Activated T-helper 1 cell treated with anti-CD3 and anti-CD28 coated beads, Interleukin-12 subunit alpha, Interleukin-12 subunit beta, Interleukin-2, Interleukin-4 antibody, amounts not matched to agents 30 ng/mL and 10 ng/mL and 1 ng/mL, durations not matched to agents 14 hours and 24 hours and 36 hours (primary cell): ENCODE data around the gene CAPN5. TPM values are rescaled to one million over a fixed set of nuclear protein-coding genes. Genes with fewer than 3 reads are reported as not detected.

ENCODE experiments used
- DNase-seq: peaks from one replicate; pipeline ENCODE4 v3.0.0; 2021; ENCODE audit warnings: low spot score
- H3K27ac Mint-ChIP-seq: one replicate; pipeline ENCODE4 v1.8.0; 2021; ENCODE audit warnings: mild to moderate bottlenecking, mixed read lengths
- H3K27me3 Mint-ChIP-seq: one replicate; pipeline ENCODE4 v1.8.0; 2022; ENCODE audit warnings: mild to moderate bottlenecking, moderate library complexity, mixed read lengths; ENCODE audit not compliant: insufficient read depth
- H3K36me3 Mint-ChIP-seq: one replicate; pipeline ENCODE4 v1.8.0; 2021; ENCODE audit warnings: low read depth, mixed read lengths
- H3K4me1 Mint-ChIP-seq: one replicate; pipeline ENCODE4 v1.8.0; 2021; ENCODE audit warnings: low read depth, mixed read lengths
- H3K4me3 Mint-ChIP-seq: one replicate; pipeline ENCODE4 v1.8.0; 2021; ENCODE audit warnings: mild to moderate bottlenecking, moderate library complexity, mixed read lengths
- H3K9me3 Mint-ChIP-seq: one replicate; pipeline ENCODE4 v1.8.0; 2021; ENCODE audit warnings: mixed read lengths
- intact Hi-C: fragments of 100-400 bp; cut with micrococcal nuclease; formaldehyde crosslinking; loops from one replicate; pipeline ENCODE4 v1.15.1; 2024
- total RNA-seq: library from RNA; stranded (reverse); gene quantifications from 2 replicates; pipeline ENCODE4 v1.2.3, GENCODE V29; 2022

Gene CAPN5
- total RNA-seq, 1 donor from 2014 or later, result 0.10 TPM

DNA sequence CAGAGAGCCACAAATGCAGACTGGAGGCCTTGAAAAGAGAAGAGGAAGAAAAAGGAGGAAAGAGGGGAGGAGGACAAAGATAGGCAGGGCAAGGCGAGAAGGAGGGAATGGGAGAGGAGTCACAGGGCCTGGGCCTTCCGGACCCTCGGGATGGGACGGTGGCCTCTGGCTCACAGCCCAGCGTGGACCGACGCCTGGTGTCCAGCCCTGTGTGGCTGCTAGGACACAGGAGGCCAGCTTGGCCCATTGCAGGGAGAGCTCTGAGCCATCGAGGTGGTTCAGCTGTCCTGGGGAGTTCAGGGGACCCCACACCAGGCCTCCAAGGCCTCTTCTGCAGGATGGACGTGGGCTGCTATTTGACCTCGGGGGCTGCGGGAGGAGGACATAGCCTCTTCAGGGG, 70.7 kb downstream of the CAPN5 start:
- Mint-ChIP-seq H3K4me1 (peaks cover 8% of the 10 kb centered on the region), H3K4me3 (no peak overlapping the region), H3K9me3 (no peaks in the 10 kb centered on the region), H3K36me3 (no peaks in the 10 kb centered on the region), H3K27me3 (peaks cover 15% of the 10 kb centered on the region), H3K27ac (no peak overlapping the region)
- intact Hi-C loops, result no loop called here
- DNase-seq, result no peak

DNA sequence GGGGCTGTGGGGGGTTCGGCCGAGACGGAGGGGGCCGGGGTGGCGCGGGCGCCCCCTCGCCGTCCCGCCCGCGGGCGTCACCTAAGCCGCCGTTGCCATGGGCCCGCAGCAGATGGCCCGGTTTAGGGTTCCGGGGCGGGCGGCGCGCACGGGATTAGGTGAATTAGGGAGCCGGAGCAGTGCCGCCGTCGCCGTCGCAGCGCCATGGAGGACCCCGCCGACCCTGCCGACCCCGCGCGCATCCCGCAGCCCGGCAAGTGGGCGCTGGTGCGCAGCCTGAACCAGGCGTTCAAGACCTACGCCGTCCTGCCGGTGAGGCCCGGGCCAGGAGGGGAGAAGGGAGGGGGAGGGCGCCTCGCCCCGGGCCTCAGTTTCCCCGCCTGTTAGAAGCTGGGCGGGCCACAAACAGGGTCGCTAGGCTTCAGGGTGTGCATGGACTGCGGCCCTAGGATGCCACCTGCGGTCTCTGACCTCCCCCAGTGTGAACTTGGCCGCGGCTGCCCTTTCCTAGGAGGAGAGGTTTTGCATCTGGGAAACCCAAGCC, 71.4 kb downstream of the CAPN5 start:
- Mint-ChIP-seq H3K4me1 (peaks cover 11% of the 10 kb centered on the region), H3K9me3 (no peaks in the 10 kb centered on the region), H3K36me3 (no peaks in the 10 kb centered on the region)

DNA sequence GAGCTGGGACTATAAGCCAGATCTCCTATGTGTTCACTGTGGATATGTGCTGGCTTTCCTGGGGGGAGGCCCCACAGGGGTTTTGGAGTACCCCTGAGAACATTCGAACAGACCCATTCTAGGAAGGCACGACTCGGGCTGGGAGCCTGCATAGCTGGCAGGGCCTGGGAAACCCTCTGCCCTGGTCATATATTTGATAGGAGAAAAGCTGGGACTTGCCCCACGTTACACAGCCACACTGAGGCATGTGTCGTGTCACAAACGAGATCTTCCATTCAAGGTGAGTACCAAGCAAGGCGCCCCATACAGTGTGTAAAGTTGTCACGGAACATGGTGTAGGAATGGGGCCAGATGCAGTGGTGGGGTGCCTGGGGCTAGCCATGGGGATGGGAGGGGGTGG, 72.4 kb downstream of the CAPN5 start:
- Mint-ChIP-seq H3K27me3 (peaks cover 20% of the 10 kb centered on the region), H3K4me3 (no peak overlapping the region), H3K9me3 (no peaks in the 10 kb centered on the region), H3K36me3 (no peaks in the 10 kb centered on the region), H3K27ac (no peak overlapping the region), H3K4me1 (peaks cover 14% of the 10 kb centered on the region)
- no peak for DNase-seq
- intact Hi-C loops, result no loop called here

More for the DNA sequence above, 71.4 kb downstream of the CAPN5 start:
- Mint-ChIP-seq H3K27me3 (peaks cover 17% of the 10 kb centered on the region), H3K27ac (no peak overlapping the region), H3K4me3 (no peak overlapping the region)
- no peak for DNase-seq
- intact Hi-C loops, result no loop called here

GRCh38 chr11:77140231-77140851, 73.6 kb downstream of the CAPN5 start:
- no peaks in the 10 kb centered on the region for H3K9me3 Mint-ChIP-seq
- no peak overlapping the region for H3K27ac Mint-ChIP-seq
- H3K27me3 Mint-ChIP-seq, result peaks cover 20% of the 10 kb centered on the region
- DNase-seq, result no peak
- H3K4me3 Mint-ChIP-seq, result no peak overlapping the region
- peaks cover 14% of the 10 kb centered on the region for H3K4me1 Mint-ChIP-seq
- intact Hi-C loops, result no loop called here
- no peaks in the 10 kb centered on the region for H3K36me3 Mint-ChIP-seq

DNA sequence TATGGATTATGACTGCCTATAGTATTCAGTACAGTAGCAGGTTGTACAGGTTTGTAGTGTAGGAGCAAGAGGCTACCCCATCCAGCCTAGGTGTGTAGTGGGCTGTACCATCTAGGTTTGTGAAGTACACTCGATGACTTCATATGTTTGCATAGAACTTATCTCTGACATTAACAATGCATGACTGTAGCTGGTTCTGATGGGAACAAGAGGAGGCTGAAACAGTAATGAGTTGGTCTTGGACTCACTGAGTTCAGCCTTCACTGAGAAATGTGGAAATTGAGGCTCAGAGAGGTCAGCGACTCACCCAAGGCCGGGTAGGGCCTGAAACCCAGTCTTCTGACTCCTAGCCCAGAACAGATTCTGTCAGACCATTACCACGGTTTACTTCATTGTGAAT, 74.3 kb downstream of the CAPN5 start:
- H3K4me1 Mint-ChIP-seq, result peaks cover 14% of the 10 kb centered on the region
- no peak for DNase-seq

GRCh38 chr11:77141475-77141874, 74.7 kb downstream of the CAPN5 start:
- Mint-ChIP-seq H3K4me3 (no peak overlapping the region), H3K27ac (no peak overlapping the region), H3K9me3 (no peaks in the 10 kb centered on the region), H3K4me1 (peaks cover 14% of the 10 kb centered on the region), H3K27me3 (peaks cover 18% of the 10 kb centered on the region), H3K36me3 (no peaks in the 10 kb centered on the region)
- intact Hi-C loops, result no loop called here
- DNase-seq, result no peak

More for the DNA sequence above, 74.3 kb downstream of the CAPN5 start:
- intact Hi-C loops, result no loop called here
- no peak overlapping the region for H3K27ac Mint-ChIP-seq
- no peak overlapping the region for H3K4me3 Mint-ChIP-seq
- no peaks in the 10 kb centered on the region for H3K9me3 Mint-ChIP-seq
- H3K27me3 Mint-ChIP-seq, result peaks cover 18% of the 10 kb centered on the region
- no peaks in the 10 kb centered on the region for H3K36me3 Mint-ChIP-seq

DNA sequence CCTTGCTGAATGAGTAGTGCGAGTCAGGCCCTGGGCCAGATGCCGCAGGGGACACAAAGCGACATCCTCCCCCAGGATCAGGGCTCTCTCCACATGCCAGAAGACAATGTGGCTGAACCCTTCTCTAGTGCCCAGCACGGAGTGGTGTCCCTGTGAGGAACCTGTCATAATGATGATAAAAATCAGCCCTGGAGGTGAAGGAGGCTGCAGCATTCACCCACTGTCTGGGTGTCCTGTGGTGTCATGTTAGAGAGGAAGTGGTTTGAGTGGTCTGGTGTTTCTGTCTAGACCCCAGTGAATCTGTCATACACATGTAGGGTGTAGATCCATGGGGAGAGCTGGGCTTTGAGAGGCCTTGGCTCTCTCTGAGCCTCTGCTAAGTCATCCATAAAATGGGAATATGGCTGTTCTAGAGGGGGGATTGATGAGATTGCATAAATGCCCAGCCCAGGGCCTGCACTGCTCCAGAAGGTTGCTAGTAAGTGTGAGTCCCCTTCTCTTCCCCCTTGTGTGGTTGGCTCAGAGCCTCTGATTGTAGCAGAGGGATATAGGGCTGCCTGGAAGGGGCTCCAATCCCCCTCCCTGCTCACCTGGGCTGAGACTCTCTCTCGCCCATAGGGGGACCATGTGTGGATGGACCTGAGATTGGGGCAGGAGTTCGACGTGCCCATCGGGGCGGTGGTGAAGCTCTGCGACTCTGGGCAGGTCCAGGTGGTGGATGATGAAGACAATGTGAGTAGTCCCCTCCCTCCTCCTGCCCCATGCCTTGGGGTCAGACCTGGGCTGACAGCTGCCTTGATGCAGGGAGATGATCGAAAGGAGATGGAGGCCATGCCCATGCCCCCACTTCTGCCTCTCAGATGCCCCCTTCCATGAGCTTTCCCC, 75.6 kb downstream of the CAPN5 start:
- Mint-ChIP-seq H3K27ac (no peak overlapping the region), H3K4me3 (no peak overlapping the region), H3K36me3 (no peaks in the 10 kb centered on the region), H3K4me1 (peaks cover 14% of the 10 kb centered on the region), H3K27me3 (peaks cover 12% of the 10 kb centered on the region), H3K9me3 (no peaks in the 10 kb centered on the region)
- DNase-seq, result no peak
- intact Hi-C loops, result no loop called here

GRCh38 chr11:77143405-77144020, 76.7 kb downstream of the CAPN5 start:
- Mint-ChIP-seq H3K36me3 (no peaks in the 10 kb centered on the region), H3K27ac (no peak overlapping the region), H3K4me1 (peaks cover 20% of the 10 kb centered on the region), H3K27me3 (peaks cover 14% of the 10 kb centered on the region), H3K9me3 (no peaks in the 10 kb centered on the region), H3K4me3 (no peak overlapping the region)
- no peak for DNase-seq
- intact Hi-C loops, result no loop called here

- Mint-ChIP-seq H3K4me1 (peaks cover 20% of the 10 kb centered on the region), H3K9me3 (no peaks in the 10 kb centered on the region), H3K27me3 (peaks cover 6% of the 10 kb centered on the region), H3K36me3 (no peaks in the 10 kb centered on the region), H3K4me3 (no peak overlapping the region), H3K27ac (no peak overlapping the region)
- intact Hi-C loops, result no loop called here
- no peak for DNase-seq
Observed at GRCh38 chr11:77144196-77144856, 77.6 kb downstream of the CAPN5 start.

- no peak for DNase-seq
- H3K36me3 Mint-ChIP-seq, result no peaks in the 10 kb centered on the region
- intact Hi-C loops, result no loop called here
- H3K4me3 Mint-ChIP-seq, result no peak overlapping the region
- H3K9me3 Mint-ChIP-seq, result no peaks in the 10 kb centered on the region
- H3K4me1 Mint-ChIP-seq, result peaks cover 20% of the 10 kb centered on the region
- H3K27ac Mint-ChIP-seq, result no peak overlapping the region
- peaks cover 6% of the 10 kb centered on the region for H3K27me3 Mint-ChIP-seq
Observed at GRCh38 chr11:77144857-77145428, 78.2 kb downstream of the CAPN5 start.

DNA sequence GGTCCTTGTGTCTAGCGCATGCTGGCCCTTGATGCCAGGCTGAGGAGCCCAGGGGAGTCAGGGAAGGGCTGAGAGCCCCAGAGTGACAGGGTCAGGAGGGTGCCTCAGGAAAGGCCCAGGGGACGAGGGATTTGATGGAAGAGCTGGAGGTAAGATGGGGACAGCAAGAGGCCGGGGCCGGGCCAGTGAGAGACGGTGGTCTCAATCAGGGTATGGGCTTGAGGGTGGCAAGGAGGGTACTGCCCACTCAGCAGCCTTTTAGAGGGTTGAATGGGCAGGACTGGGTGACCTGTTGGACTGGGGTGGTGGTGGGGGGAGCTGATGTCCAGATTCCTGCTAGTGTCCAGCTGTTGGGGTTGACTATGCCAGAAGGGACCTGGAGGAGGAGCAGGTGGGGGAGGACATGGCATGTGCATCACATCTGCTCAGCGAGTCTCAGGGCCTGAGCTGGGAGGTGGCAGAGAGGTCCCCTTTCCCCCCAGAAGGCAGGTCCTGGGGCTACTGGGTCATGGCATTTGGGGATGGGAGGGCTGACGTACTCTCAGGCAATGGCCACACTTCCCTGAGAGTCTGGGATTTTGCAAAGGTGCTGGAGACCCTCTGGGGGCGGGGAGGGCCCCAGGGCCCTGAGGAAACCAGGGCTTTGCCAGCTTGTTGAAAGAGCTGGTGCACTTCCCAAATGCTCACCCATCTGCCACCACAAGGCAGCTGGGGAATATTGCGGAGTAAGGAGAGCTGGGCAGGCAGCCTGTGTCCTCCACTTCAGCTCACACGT, 79.7 kb downstream of the CAPN5 start:
- Mint-ChIP-seq H3K27ac (no peak overlapping the region), H3K36me3 (no peaks in the 10 kb centered on the region), H3K27me3 (peaks cover 6% of the 10 kb centered on the region), H3K4me3 (no peak overlapping the region), H3K4me1 (peaks cover 22% of the 10 kb centered on the region), H3K9me3 (no peaks in the 10 kb centered on the region)
- no peak for DNase-seq
- intact Hi-C loops, result no loop called here

- H3K27me3 Mint-ChIP-seq, result peaks cover 6% of the 10 kb centered on the region
- no peak for DNase-seq
- intact Hi-C loops, result no loop called here
- peaks cover 24% of the 10 kb centered on the region for H3K4me1 Mint-ChIP-seq
- no peak overlapping the region for H3K27ac Mint-ChIP-seq
- H3K9me3 Mint-ChIP-seq, result no peaks in the 10 kb centered on the region
- no peak overlapping the region for H3K4me3 Mint-ChIP-seq
- H3K36me3 Mint-ChIP-seq, result no peaks in the 10 kb centered on the region
Observed at GRCh38 chr11:77147036-77147315, 80.2 kb downstream of the CAPN5 start.
